Activated naive CD4-positive, alpha-beta T cell (primary cell): ENCODE measurements around the gene ELF1.
"Not testable (repeated sequence)": the region's sequence is repeated elsewhere in the genome, so short reads cannot be mapped to it uniquely, and the experiment has no call there.

Source experiments
- DNase-seq, 4 experiments: peaks; one replicate each; lab custom pipeline; 2025; lab: John Stamatoyannopoulos, UW

Gene ELF1

DNA sequence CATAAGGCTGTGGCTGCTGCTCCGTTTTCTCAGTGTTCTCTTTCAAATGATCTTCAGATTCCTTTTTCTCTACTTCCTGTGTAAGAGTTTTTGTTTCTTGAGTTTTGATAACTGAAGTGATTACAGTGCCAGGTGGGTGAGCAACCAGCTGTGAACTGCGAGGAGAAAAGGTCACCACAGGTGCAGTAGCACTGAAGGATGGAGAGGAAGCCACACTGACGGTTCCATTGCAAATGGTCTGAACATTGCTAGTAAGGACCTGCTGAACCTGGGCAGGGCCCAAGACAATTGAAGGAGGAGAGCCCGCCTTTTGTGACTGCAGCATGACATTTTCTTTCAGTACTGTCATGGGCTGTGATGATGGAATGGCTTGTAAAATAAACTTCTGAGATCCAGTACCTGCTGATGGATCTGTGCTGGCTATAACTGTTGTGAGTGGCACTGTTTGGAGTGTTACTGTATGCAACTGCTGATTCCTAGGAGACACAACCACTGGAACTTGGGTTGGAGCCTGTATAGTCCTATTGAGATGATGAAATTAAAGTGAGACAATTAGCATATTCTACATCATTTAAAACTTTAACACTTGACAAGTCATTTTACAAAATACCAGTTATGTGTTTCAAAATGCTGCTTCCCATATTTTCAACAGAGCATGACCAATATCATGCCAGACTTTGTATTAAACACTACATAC lies 85.5 kb downstream of the ELF1 start:
- no peak for DNase-seq

DNA sequence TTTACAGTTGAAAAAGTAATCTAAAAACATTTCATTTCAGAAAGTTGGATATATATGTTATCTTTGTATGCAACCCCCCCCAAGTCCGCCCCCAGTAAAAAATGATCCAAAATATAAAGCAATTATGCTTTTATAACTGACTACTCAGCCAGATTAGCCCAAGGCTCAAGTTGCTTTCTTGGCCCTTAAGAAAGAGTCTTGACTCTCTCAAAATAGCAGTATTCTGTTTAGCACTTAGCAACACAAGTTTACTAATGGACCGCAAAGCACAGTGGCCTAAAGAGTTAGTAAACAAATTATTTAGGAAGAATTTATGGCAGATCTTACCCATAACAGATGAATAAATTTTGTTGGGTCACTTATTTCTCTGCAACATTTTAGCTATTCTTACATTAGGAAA lies 86.9 kb downstream of the ELF1 start:
- DNase-seq, result no peak

- DNase-seq, result no peak
Measured at GRCh38 chr13:40931719-40932118, 87.4 kb downstream of the ELF1 start.

DNA sequence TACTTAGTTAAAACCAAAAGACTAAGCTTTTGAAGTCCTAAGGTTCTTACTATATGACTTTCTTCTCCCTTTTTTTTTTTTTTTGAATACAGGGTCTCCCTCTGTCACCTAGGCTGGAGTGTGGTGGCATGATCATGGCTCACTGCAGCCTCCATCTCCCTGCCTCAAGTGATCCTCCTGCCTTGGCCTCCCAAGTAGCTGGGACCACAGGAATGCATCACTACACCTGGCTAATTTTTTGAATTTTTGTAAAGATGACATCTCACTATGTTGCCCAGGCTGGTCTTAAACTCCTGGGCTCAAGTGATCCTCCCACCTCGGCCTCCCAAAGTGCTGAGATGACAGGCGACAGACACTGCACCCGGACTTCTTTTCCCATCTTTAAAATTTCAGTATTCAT lies 89.2 kb downstream of the ELF1 start:
- DNase-seq, result not testable (repeated sequence)

GRCh38 chr13:40928980-40929379 lies 90.1 kb downstream of the ELF1 start:
- DNase-seq, result no peak

- no peak for DNase-seq
Measured at GRCh38 chr13:40927929-40928328, 91.2 kb downstream of the ELF1 start.

DNA sequence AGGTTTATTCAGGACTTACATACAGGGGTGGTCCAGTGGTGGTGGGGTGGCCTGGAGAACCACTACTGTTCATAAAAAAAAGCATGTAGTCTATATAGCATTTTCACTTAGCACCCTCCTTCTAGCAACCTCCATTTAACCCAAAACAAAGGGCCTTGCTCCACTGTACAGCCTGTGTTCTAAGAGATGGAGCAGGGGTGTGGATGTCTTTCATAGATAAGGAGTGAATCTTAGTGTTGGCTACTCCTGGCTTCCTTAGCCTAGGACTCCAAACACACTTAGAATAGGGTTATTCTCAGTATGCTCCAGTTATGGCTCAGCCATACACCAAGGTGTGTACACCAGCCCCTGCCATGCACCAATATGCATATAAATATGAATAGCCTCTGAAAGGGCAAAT lies 95.2 kb downstream of the ELF1 start:
- no peak for DNase-seq

DNA sequence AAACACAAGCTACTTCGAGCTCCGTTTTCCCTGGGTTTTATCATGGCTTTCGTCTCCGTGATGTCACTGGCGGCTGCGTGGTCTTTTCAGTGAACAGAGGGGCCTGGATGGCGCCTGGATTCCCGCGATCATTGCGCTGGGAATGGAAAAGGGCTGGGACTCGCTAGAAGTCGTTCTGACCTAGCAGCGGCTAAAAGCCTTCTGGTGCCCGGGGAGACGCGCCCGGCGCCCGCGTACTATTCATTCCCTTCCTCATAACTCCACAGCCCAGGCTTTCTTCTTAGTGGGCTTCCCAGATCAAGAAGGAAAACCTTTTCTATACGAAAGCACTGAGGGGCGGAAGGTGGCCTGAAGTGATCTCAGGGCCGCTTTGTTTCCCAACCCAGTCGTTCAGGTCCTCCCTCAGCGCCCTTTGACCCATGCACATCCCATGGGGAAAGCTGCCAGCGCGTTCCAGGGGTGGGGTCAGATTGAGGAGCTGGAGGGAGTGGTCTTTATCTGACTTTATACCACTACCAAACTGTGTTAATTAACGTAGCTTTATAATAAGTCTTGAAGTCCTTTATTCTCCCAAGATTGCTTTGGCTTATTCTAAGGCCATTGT lies 96.6 kb downstream of the ELF1 start:
- DNase-seq, result no peak

DNA sequence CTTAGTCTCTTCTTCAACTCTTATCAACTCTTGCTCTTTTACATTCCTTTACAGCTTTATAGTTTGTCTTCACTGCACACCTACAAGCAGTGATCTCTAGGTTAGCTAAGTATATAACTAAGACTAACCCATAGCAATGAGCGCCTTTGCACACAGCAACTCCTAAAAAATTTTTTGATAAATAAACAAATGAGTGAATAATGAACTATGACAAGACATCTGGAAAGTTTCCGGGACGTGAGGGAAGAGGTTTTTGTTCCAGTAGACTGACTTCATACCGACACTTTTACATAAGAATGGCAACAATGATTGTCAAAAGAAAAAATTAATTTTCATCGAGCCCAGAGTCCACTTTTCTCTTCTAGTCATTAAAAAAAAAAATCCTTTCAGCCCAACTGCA lies 98.3 kb downstream of the ELF1 start:
- DNase-seq, result no peak

DNA sequence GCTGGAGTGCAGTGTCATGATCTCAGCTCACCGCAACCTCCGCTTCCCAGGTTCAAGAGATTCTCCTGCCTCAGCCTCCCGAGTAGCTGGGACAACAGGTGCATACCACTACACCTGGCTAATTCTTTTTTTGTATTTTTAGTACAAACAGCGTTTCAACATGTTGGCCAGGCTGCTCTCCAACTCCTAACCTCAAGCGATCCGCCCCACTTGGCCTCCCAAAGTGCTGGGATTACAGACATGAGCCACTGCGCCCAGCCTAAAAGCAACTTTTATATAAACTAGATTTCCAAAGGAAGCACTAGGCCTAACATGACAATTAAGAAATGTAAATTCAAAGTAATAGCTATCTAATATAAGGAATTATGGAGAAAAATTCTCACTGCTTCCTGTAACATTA lies 99.2 kb downstream of the ELF1 start:
- not testable (repeated sequence) for DNase-seq

- no peak for DNase-seq
Measured at GRCh38 chr13:40916207-40916998, 102.7 kb downstream of the ELF1 start.

DNA sequence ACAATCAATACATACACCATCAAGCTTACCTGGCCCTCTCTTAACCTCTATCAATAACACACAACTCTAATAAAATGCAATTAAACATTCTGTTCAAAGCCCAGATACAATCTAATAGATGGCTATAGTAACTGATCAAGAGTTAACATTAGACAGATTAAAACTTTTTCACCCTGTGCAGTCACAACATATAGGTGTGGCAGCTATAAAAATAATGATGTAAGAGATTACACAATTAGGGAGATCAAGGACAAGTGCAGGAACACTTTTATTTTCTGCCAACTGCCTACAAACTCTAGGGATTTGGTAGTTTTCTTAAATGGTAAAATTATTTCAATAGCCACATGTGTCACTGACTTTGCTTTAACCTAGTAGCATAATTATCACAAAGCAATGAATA lies 104.3 kb downstream of the ELF1 start:
- not testable (repeated sequence) for DNase-seq

DNA sequence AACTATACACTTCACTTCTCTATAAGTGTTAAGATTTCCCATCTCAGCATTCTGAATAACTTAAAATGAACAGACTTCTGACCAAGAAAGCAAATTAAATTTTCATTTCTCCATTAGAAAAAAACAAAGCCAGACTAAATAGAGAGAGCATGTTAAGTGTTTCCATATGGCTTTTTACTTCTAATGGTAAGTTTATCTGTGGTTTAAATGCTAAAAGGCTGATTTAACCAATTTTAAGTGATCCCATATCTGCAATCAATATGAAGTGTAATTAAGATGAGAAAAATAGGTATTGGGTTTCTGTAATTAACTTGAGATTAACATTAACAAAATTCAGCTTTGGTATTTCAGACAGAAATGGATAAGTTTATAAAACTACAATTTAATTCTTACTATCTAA lies 107.8 kb downstream of the ELF1 start:
- no peak for DNase-seq

DNA sequence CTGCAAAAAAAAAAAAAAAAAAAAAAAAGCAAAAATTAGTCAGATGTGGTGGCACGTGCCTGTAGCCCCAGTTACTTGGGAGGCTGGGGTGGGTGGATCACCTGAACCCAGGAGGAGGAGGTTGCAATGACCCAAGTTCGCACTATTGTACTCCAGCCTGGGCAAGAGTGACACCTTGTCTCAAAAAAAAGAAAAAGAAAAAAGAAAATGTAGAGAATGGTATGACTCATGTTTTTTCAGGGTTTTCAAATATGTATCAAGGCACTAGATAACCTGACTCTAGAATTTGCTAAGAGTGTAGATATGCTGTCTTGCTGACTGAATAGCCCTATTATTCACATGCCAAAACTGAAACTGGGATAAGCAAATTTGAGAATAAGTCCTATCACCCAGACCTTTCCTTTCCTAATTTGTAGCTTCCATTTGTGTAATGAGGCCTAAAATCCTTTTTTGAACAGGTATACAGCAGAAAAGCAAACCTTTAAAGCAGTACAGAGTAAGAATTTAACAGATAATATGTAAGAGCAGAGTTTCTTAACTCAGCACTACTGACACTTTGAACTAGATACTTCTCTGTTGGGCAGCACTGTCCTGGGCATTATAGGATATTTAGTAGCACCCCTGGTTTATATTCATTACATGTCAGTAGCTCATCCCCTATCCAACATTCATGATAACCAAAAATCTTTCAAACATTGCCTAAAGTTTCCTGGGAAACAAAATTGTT lies 108.6 kb downstream of the ELF1 start:
- no peak for DNase-seq

- DNase-seq, result not testable (repeated sequence)
Measured at GRCh38 chr13:40909541-40910200, 109.4 kb downstream of the ELF1 start.

GRCh38 chr13:40908546-40908945 lies 110.6 kb downstream of the ELF1 start:
- no peak for DNase-seq

DNA sequence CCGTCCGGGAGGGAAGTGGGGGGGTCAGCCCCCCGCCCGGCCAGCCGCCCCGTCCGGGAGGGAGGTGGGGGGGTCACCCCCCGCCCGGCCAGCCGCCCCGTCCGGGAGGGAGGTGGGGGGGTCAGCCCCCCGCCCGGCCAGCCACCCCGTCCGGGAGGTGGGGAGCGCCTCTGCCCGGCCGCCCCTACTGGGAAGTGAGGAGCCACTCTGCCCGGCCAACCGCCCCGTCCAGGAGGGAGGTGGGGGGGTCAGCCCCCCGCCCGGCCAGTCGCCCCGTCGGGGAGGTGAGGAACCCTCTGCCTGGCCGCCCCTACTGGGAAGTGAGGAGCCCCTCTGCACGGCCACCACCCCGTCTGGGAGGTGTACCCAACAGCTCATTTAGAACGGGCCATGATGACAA lies 118.1 kb downstream of the ELF1 start:
- DNase-seq, result not testable (repeated sequence)

DNA sequence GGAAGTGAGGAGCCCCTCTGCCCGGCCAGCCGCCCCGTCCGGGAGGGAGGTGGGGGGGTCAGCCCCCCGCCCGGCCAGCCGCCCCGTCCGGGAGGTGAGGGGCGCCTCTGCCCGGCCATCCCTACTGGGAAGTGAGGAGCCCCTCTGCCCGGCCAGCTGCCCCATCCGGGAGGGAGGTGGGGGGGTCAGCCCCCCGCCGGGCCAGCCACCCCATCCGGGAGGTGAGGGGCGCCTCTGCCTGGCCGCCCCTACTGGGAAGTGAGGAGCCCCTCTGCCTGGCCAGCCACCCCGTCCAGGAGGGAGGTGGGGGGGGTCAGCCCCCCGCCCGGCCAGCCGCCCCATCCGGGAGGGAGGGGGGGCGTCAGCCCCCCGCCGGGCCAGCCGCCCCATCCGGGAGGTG lies 118.5 kb downstream of the ELF1 start:
- not testable (repeated sequence) for DNase-seq

GRCh38 chr13:40897053-40897452 lies 122.1 kb downstream of the ELF1 start:
- no peak for DNase-seq

- DNase-seq, result no peak
Measured at GRCh38 chr13:40895227-40896184, 123.6 kb downstream of the ELF1 start.

DNA sequence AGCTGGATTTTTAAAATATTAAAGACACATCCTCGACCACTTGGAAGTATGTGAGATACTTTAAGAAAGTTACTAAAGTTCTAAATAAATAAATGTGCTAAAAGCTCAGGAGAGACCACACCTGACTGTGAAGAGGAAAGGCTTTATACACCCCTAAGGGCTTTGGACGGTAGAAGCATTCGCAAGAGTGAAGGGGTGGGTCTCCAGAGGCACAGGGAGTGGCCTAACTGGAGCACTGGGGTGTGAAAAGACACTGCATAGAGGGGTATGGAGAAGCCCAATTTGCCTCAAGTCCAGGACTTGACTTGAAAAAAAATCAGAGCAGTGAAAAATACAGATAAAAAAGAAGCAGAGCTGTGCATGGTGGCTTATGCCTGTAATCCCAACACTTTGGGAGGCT lies 125.5 kb downstream of the ELF1 start:
- not testable (repeated sequence) for DNase-seq
